ENCODE results near the gene TRIM32. TPM values are rescaled to one million over a fixed set of nuclear protein-coding genes. Genes with fewer than 3 reads are reported as not detected.

Gene TRIM32
- polyA plus RNA-seq (2013, experiment 1 of 2; ENCODE audit: insufficient read length) = 24.5 TPM
- polyA plus RNA-seq (2013, experiment 2 of 2; ENCODE audit: insufficient read length) = 25.8 TPM

DNA sequence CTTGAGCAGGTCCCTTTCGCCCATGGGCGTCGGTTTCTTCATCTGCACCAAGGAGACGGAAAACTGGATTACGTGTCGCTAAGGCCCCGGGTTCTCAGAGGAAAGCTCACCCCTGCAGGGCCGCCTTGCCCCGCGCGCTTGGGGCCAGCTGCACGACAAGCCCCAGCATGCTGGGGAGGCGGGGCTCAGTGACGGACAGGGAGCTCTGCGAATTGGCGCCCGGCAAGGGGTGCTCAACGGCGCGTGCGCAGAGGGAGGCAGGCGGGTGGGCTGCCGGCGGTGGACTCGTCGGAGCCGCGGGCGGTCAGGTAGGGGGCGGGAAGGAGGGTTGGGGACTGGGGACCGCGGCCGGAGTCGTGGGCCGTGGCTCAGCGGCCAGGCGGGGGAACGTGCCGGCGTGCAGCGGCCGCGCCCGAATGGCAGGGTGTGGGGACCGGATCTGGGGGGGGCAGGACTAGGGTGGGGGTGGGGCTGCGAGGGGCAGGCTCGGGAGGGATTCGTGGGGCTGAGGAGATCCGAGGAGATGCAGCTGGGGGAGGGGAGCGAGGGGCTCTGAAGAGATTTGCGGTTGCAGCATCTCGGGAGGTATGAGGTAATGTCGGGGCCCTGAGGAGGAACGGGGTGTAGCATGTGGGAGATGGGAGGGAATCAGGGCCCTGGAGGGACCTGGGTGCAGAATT, at the start of gene TRIM32:
Gene TRIM32, plus strand, starts transcription at position 232 of the 680 bp plus-strand sequence. CDS start 10,438 bp downstream, outside the sequence.
- peak; percentile 91 for DNase-seq

GRCh38 chr9:116639251-116639741, 47.8 kb upstream of the TRIM32 start:
- DNase-seq = peak; percentile 87

GRCh38 chr9:116641292-116642059, 45.6 kb upstream of the TRIM32 start:
- no peak for DNase-seq

- DNase-seq = peak; percentile 85
Measured at GRCh38 chr9:116643691-116644090, 43.4 kb upstream of the TRIM32 start.

- DNase-seq = peak; percentile 94
Measured at GRCh38 chr9:116644091-116644688, 42.9 kb upstream of the TRIM32 start.

DNA sequence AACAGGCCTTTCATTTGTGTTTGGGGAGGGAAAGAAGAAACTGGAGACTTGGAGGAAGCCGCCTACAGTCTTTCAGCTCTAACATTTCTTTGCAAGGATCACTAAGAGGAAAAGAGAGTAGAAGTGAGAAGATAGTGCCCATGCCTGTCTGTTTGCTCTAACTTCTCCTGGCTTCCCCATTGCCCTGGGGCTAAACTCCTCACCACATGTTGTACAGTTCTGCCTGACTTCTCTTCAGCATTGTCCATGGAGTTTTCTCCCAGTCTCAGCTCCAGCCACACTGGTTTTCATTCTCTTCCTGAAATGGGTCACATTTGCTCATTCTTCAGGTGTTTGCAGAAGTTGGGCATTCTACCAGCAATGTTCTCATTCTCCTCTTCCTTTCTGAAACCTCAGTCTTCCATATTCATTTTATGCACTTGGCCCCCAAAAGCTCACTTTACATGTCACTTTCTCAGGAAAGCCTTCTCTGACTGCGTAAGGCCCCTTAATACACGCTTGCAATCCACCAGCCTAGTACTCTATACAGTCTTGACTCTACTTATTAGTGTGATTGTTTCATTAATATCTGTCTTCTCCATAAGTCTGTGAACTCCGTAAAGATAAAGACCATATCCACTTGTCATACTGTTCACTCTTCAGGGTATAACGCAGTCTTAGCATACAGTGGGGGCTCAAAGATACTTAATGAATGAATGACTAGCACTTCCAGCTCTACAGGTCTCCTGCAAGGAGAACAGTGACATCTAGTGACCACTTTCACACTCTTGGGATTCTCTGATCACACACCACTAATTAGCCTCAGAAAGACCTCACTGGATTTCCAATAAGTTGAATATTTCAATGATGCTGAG, 40.2 kb upstream of the TRIM32 start:
- peak; percentile 73 for DNase-seq

DNA sequence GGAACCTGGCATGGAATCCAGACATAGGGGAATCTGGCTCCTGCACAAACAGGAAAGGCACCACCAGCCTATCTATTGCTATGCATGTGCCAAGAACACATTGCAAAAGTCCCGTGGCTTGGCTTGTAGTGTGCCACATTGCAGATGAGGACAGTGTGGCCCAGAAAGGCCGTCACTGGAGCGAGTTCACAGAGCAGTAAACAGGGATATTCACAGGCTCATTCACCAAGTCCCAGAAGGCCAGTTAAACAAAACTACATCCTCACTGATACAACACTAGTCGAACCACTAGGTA, 39.6 kb upstream of the TRIM32 start:
- DNase-seq = no peak

DNA sequence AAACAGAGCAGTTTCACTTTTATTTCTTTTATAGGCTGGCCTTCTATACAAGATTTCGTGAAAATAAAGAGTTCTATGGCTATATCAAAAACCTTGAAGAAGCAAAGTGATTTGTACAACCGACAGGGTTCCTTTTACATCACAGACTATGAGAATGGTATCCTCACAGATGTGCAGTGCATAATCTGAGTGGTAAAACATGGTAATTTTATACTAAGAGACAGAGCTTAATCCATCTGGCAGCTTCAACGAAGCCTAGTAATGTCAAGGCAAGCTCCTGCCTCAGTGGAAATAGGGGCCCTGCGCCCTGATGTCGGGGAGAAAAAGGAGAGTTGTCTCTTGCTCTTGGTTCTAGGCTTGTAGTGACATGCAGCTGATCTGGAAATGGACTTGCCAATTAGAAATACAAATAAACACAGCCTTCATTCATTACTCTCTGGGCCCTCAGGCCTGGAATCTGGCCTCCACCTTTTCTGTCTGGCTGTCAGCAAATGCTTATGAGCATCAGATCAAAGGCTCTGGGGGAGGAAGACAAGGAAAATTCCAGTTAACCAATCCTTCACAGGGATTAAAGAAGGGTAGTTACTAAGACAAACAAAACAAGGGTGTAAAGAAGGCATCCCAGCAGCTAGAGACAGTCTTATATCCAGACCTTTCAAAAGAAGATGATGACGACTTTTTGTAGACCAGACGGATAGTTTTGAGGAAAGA, 33.6 kb upstream of the TRIM32 start:
- DNase-seq = no peak

- DNase-seq = no peak
Measured at GRCh38 chr9:116654059-116654355, 33.1 kb upstream of the TRIM32 start.

DNA sequence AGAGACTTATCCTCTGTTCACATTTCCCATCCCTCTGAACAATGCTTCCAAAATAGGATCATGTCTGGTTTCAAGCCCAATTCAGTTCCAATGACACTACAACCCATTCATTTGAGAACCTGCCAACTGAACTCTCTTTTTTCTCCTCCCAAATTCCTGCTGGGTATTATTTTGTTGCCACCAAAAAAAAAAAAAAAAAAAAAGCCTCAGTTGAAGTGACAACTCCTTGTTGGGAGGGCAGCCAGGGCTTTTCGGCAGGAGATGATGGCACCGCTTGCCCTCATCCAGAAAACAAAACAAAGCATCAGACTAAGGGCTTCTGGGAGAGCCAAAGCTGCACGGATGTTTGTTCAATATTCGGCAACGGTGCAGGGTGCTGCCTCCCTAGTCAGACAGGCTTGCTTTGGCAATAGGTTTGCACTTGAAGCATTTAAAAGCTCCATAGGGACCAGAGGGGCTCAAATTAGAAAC, 30.6 kb upstream of the TRIM32 start:
- no peak for DNase-seq

DNA sequence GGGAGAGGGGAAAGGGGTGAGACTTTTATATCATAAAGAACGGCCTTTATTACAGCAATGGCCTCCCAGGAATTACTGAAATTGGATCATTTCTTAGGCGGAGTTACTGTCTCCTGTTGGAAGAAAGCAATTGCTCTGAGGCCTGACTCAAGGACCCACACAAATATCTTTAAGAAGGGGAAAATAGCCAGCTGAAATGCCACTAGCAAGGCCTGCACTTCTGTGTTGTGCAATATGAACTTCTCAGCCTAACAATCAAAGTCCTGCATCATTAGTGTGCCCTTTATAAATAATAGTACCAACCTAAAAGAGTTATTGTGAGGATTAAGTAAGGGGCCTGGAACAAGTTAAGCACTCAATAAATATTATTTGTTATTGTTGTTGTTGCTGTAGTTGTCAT, 30.1 kb upstream of the TRIM32 start:
- DNase-seq = no peak

GRCh38 chr9:116658265-116658664, 28.8 kb upstream of the TRIM32 start:
- DNase-seq = no peak

DNA sequence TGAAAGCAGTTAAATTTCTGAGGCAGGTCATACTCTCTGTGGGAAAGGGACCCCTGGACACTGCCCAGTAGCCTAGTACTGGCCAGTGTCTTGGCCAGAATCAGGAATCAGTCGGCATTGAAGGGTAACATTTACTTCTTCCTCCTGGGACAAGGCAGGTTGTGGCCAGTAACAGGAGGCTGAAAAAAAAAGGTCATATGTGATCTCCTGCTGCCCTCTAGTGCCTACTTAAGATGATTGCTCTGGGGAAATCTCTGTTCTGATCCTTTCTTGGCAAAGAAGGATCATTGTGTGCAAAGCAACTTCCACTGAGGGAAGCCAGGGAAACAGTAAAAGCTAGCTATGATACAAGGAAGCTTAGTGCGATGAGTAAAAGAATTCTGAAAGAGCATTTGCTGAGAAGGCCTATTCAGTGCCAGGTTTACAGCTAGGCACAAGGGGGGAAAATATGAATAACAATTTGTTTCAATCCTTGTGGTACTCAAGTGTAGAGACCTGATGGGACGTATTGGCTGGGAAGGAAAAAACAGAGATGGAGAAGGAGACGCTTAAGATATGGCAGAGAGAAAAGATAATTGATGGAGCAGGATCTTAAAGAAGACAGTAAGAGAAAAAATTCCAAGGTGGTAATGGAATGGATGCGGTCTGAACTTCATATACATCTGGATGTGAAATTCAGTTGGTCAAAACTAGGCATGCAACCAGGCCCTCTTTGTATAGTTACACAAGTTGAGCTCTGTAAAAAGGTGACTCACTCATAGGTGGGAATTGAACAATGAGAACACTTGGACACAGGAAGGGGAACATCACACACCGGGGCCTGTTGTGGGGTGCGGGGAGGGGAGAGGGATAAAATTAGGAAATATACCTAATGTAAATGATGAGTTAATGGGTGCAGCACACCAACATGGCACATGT, 25.8 kb upstream of the TRIM32 start:
- peak; percentile 78 for DNase-seq

- no peak for DNase-seq
Measured at GRCh38 chr9:116662646-116663310, 24.3 kb upstream of the TRIM32 start.

- no peak for DNase-seq
Measured at GRCh38 chr9:116663581-116663980, 23.5 kb upstream of the TRIM32 start.

GRCh38 chr9:116668970-116669695, 18.0 kb upstream of the TRIM32 start:
- DNase-seq = peak; percentile 47

GRCh38 chr9:116671605-116672004, 15.5 kb upstream of the TRIM32 start:
- DNase-seq = no peak

DNA sequence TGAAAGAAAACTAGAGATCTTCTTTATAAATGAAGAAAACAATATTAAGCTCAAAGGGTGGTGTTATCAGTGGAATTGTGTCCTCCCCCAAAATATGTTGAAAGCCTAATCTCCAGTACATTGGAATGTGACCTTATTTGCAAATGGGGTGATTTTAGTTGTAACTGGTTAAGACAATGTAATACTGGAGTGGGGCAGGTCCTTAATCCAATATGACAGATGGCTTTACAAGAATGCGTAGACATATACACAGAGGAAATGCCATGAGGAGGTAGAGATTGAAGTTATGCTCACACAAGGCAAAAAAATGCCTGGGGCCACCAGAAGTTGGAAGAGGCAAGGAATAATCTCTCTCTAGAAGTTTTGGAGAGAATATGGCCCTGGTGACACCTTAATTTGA, 13.7 kb upstream of the TRIM32 start:
- peak; percentile 30 for DNase-seq

DNA sequence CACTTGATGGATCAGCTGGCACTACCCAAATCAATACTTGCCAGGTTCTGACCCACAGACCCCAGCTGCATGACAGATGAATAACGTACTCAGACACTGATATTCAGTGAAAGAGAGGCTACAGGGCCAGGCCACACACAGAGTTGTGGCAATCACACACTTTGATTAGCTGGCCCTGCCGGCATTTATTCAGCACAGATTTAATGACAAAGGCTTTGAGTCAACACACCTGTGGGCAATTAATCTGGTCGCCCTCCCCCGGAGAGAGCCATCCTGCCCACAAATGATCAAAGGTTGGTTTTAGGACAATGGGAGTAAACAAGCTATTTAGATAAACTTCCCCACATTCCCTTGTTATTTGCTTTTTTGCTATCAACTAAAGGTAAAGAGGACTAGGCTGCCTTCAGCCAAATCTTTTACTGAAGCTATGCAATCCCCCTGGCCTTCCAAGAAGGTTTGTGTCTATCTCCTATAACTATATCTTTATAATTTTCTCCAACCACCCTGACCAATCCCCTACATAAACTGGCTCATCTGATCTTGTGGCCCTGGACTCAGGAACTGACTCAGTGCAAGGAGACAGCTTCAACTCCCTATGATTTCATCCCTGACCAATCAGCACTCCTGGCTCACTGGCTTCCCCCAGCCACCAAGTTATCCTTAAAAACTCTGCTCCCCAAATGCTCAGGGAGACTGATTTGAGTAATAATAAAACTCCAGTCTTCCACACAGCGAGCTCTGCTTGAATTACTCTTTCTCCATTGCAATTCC, 12.7 kb upstream of the TRIM32 start:
- DNase-seq = no peak
